ENCODE results near the gene MIGA2. TPM values are rescaled to one million over a fixed set of nuclear protein-coding genes. Genes with fewer than 3 reads are reported as not detected.

MIGA2 gene
- total and polyA plus RNA-seq, 11 donors, result 27.7 to 61.3 (median 31.6) TPM

DNA sequence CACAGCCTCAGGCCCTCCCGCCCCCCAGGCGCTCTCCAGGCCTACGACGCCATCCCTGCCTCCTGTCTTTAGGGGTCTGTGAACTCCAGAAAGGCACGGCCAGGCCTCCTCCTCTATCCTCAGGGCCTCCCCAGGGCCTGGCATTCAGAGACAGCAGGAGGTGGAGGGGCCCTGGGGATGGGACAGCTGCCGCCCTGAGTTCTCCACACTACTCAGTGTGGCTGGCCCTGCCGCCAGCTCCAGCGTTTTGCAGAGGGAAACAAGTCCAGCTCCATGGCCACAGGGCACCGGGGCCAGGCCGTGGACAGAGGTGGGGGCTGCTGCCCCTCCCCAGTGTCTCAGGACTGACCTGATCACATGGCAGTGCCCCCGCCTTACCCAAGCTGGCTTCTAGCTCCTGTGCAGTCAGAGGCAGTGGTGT, 24.7 kb upstream of the MIGA2 start:
- peaks cover 0 to 88% (median 70%) of the 10 kb centered on the region in 9 donors for H3K36me3 ChIP-seq
- H3K4me1 ChIP-seq, result peaks cover 0 to 15% (median 7%) of the 10 kb centered on the region in 12 donors
- H3K27me3 ChIP-seq, result no peaks in the 10 kb centered on the region
- no peaks in the 10 kb centered on the region for H3K9me3 ChIP-seq
- ATAC-seq, result no peak
- intact Hi-C loops (cut with DNase I), result no loop called here
- 83 to 95% (median 92%) methylated on average over 5 to 11 of the region's 11 CpGs for WGBS, 4 donors
- DNase-seq, result no peak
- no peak overlapping the region for H3K27ac ChIP-seq
- TF ChIP-seq POLR2A (IDR thresholded peaks at IDR 0.05), result no peak
- TF ChIP-seq, protein P1, sequence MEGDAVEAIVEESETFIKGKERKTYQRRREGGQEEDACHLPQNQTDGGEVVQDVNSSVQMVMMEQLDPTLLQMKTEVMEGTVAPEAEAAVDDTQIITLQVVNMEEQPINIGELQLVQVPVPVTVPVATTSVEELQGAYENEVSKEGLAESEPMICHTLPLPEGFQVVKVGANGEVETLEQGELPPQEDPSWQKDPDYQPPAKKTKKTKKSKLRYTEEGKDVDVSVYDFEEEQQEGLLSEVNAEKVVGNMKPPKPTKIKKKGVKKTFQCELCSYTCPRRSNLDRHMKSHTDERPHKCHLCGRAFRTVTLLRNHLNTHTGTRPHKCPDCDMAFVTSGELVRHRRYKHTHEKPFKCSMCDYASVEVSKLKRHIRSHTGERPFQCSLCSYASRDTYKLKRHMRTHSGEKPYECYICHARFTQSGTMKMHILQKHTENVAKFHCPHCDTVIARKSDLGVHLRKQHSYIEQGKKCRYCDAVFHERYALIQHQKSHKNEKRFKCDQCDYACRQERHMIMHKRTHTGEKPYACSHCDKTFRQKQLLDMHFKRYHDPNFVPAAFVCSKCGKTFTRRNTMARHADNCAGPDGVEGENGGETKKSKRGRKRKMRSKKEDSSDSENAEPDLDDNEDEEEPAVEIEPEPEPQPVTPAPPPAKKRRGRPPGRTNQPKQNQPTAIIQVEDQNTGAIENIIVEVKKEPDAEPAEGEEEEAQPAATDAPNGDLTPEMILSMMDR (IDR thresholded peaks at IDR 0.05), result no peak
- H3K4me3 ChIP-seq, result no peak overlapping the region

DNA sequence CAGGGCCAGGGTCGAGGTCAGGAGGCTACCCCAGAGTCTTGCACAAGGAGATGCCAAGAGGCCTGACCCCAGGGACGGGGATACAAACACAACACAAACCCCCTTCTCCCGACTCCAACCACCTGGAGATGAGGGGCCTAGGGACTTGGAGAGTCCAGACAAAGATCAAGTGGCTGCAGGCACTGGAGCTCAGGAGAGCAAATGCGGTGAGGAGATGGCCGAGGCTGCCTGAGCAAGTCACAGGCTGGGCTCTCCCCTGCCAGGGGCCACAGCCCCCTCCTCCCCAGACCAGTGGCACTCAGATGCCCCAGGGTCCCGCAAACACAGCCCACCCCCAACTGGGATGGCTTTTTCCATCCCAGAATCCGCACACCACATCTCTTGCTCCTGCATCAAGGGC, 24.1 kb upstream of the MIGA2 start:
- intact Hi-C loops (cut with DNase I), result no loop called here
- TF ChIP-seq, protein P1 (IDR thresholded peaks at IDR 0.05), result no peak
- TF ChIP-seq POLR2A (IDR thresholded peaks at IDR 0.05), result no peak
- no peak overlapping the region for H3K4me3 ChIP-seq
- no peaks in the 10 kb centered on the region for H3K9me3 ChIP-seq
- H3K27ac ChIP-seq, result no peak overlapping the region
- no peaks in the 10 kb centered on the region for H3K27me3 ChIP-seq
- peaks cover 0 to 10% (median 2%) of the 10 kb centered on the region in 12 donors for H3K4me1 ChIP-seq
- DNase-seq, result no peak
- no peak for ATAC-seq
- H3K36me3 ChIP-seq, result peaks cover 0 to 82% (median 72%) of the 10 kb centered on the region in 9 donors
- WGBS, 4 donors, result 80 to 92% (median 87%) methylated on average over 5 to 7 of the region's 7 CpGs

DNA sequence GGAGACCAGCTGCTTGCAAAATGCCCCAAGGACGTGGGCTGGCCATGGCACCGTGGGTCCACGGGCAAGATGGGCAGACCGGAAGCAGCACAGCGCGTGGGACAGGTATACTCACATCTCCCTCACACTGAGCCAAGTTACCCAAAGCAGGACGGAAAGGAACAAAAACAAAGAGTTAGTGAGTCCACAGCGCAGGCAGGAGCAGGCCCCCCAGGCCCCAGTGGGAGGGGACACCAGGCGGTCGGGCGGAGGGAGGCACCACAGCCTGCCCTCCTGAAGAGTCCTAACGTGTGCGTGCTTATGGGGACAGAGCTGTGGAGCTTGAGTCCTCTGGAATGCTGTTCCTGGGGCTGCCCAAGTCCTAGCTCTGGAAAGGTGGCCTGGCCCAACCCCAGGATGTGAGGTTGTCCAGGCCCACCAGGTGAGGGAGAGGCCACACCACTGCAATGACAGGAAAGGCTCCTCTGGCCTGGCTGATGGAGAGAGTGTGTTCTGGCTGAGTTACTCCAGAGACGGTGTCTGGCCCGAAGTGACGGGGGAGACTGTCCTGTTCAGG, 23.5 kb upstream of the MIGA2 start:
- TF ChIP-seq, protein P1 (IDR thresholded peaks at IDR 0.05), result no peak
- no peak for TF ChIP-seq POLR2A (IDR thresholded peaks at IDR 0.05)
- H3K27ac ChIP-seq, result no peak overlapping the region
- H3K4me3 ChIP-seq, result no peak overlapping the region
- no peaks in the 10 kb centered on the region for H3K9me3 ChIP-seq
- 95 to 96% (median 95%) methylated on average over 15 to 16 of the region's 16 CpGs for WGBS, 4 donors
- H3K27me3 ChIP-seq, result no peaks in the 10 kb centered on the region
- no peak for ATAC-seq
- intact Hi-C loops (cut with DNase I), result no loop called here
- no peak for DNase-seq
- peaks cover 0 to 3% (median 0%) of the 10 kb centered on the region in 12 donors for H3K4me1 ChIP-seq
- peaks cover 0 to 76% (median 69%) of the 10 kb centered on the region in 9 donors for H3K36me3 ChIP-seq

DNA sequence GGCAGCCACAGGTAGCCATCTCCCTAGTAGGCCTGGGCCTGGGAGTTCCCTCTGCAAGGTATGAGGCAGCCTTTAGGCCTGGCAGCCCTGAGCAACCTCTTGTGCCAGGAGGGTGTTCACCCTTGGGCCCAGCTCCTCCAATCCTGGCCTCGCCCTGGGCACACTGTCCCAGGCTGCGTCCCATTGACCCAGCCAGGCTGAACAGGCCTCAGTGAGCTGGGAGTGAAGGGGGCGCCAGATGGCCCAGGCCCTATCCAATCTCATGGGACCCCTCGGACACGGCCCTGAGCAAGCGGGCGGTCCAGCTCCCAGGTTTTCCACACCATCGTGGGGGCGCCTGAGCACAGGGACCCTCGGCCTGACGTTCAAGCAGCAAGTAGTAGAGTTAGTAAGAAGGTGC, 22.8 kb upstream of the MIGA2 start:
- DNase-seq, result no peak
- no peaks in the 10 kb centered on the region for H3K9me3 ChIP-seq
- whole genome bisulfite sequencing, 4 donors, result 94 to 100% (median 96%) methylated on average over 1 to 11 of the region's 11 CpGs; no CpG with 5 or more reads in 1 of the 4 donors
- intact Hi-C loops (cut with DNase I), result no loop called here
- no peaks in the 10 kb centered on the region for H3K4me1 ChIP-seq
- ATAC-seq, result no peak
- H3K27ac ChIP-seq, result no peak overlapping the region
- H3K4me3 ChIP-seq, result no peak overlapping the region
- TF ChIP-seq, protein P1 (IDR thresholded peaks at IDR 0.05), result no peak
- no peak for TF ChIP-seq POLR2A (IDR thresholded peaks at IDR 0.05)
- no peaks in the 10 kb centered on the region for H3K27me3 ChIP-seq
- peaks cover 0 to 79% (median 63%) of the 10 kb centered on the region in 9 donors for H3K36me3 ChIP-seq
